Muscle of leg (tissue), 11 donors: ENCODE results near the gene HS3ST5. TPM values are rescaled to one million over a fixed set of nuclear protein-coding genes. Genes with fewer than 3 reads are reported as not detected.

Experiments
- DNase-seq: peaks from one replicate; pipeline ENCODE4 v3.0.0; 2013
- H3K27ac ChIP-seq: one replicate; pipeline ENCODE4 v1.5.1; 2013; ENCODE audit warnings: mild to moderate bottlenecking, low read length, control low read depth
- H3K27me3 ChIP-seq: one replicate; pipeline ENCODE4 v1.6.1; 2013; ENCODE audit warnings: low read length; ENCODE audit not compliant: control insufficient read depth, insufficient read depth
- H3K36me3 ChIP-seq: one replicate; pipeline ENCODE4 v1.6.1; 2013; ENCODE audit warnings: low read length; ENCODE audit not compliant: control insufficient read depth, insufficient read depth
- H3K4me1 ChIP-seq: one replicate; pipeline ENCODE4 v1.6.1; 2013; ENCODE audit warnings: low read length; ENCODE audit not compliant: control insufficient read depth, insufficient read depth
- H3K4me3 ChIP-seq: one replicate; pipeline ENCODE4 v1.5.1; 2013; ENCODE audit warnings: low read length, control low read depth
- H3K9me3 ChIP-seq: replicated peaks from 2 replicates; pipeline ENCODE4 v1.6.1; 2013; ENCODE audit warnings: low read depth, low read length; ENCODE audit not compliant: control insufficient read depth
- WGBS: methylation state at CpG from one replicate; pipeline ENCODE4 v1.1.5; 2013; ENCODE audit warnings: missing lambda C conversion rate; ENCODE audit not compliant: insufficient coverage; 5-methylcytosine and 5-hydroxymethylcytosine counted together
- polyA plus RNA-seq, 8 donors: library from polyadenylated mRNA; unstranded; fragments of 120-200 nt; gene quantifications; one replicate each; pipeline versions ENCODE4 v1.2.1 to v1.2.3, GENCODE V29; 2013; ENCODE audit warnings: inconsistent platforms in 1 of 8, low replicate concordance in 1 of 8; ENCODE audit not compliant: insufficient read length in 8 of 8, insufficient read depth in 1 of 8
- total RNA-seq: library from RNA; stranded (reverse); fragments of 120-200 nt; gene quantifications from one replicate; pipeline ENCODE4 v1.2.4, GENCODE V29; 2013

HS3ST5 gene
- total and polyA plus RNA-seq, 9 donors: 0.22 to 1.0 (median 0.64) TPM

DNA sequence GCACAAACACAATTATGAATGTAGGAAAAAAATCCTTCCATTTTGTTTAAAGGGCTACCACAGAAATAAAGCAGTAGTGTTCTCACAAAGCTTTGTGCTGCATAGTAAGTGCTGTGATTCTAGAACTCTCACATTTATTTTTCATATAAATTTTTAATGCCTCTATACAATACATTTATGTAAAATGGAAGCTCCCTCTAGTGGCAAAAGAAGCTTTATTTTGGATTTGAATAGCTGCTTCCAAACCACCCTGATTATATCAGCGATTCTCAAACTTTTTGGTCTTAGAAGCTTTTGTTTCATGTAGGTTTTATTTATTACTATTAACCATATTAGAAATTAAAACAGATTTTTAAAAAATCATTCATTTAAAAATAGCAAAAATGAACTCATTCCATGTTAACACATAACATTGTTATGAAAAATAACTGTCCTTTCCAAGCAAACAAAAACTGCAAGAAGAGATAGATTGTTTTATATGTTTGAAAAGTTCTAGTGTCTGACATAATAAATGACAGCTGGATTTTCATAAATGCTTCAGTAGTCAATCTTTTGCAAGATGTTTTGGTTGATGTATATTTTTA, 38.4 kb downstream of the HS3ST5 start:
- no peaks in the 10 kb centered on the region for H3K9me3 ChIP-seq
- no CpG with 5 or more reads among the region's 1 CpG for WGBS
- H3K27me3 ChIP-seq: no peaks in the 10 kb centered on the region
- no peak overlapping the region for H3K4me3 ChIP-seq
- no peaks in the 10 kb centered on the region for H3K36me3 ChIP-seq
- H3K27ac ChIP-seq: no peak overlapping the region
- H3K4me1 ChIP-seq: no peaks in the 10 kb centered on the region
- DNase-seq: peak; percentile 69

DNA sequence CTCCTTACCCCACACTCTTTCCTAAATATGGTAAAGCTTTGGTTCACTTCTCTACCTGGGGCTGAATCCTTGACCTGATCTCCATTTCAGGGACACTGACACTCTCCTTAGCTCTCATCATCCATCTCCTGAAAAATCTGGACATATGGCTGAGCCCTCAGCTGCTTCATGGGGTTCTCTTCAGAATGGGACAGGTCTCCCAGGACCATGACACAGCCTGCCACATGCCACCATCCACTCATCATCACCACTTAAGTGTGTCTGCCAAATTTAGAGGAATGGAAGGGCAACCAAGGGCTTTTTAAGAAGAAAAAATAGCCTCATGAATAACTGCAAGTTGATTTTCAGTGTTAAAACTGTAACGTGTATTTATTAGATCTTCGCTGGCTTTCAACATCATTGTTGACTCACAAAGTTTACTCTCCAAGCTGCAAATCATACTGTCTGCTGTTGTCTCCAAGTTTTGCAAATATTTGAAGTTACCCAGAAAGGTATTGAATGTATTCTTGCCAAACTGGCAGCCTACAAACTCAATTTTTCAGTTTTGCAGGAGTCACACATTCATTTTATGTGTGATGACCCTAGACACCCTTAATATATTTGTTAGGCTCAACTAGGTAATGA, 41.1 kb downstream of the HS3ST5 start:
- DNase-seq: no peak
- Histone ChIP-seq H3K4me1 (no peaks in the 10 kb centered on the region), H3K27ac (no peak overlapping the region), H3K27me3 (no peaks in the 10 kb centered on the region), H3K36me3 (no peaks in the 10 kb centered on the region), H3K9me3 (no peaks in the 10 kb centered on the region), H3K4me3 (no peak overlapping the region)
- WGBS: no CpG with 5 or more reads among the region's 2 CpGs

DNA sequence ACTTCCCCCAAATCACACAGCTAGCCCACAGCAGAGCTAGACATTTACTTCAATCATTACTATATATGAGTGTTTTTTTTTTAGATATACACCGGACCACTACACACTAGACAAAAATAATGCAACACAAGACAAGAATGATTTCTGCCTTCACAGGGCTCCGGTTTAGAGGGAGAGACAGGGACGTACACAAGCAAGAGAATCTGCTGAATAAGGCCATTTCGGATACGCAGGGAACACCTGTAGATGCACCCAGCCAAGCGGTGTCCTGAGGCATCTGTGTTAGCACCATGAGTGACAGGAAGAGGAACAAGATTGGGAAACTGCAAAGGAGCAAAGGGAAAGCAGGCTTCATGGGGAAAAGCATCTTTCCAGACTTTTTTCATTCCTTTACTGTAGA, 45.7 kb downstream of the HS3ST5 start:
- WGBS: 87% methylated on average over 5 of the region's 6 CpGs
- H3K36me3 ChIP-seq: no peaks in the 10 kb centered on the region
- H3K4me3 ChIP-seq: no peak overlapping the region
- H3K27ac ChIP-seq: no peak overlapping the region
- no peaks in the 10 kb centered on the region for H3K27me3 ChIP-seq
- H3K9me3 ChIP-seq: no peaks in the 10 kb centered on the region
- H3K4me1 ChIP-seq: no peaks in the 10 kb centered on the region
- no peak for DNase-seq

DNA sequence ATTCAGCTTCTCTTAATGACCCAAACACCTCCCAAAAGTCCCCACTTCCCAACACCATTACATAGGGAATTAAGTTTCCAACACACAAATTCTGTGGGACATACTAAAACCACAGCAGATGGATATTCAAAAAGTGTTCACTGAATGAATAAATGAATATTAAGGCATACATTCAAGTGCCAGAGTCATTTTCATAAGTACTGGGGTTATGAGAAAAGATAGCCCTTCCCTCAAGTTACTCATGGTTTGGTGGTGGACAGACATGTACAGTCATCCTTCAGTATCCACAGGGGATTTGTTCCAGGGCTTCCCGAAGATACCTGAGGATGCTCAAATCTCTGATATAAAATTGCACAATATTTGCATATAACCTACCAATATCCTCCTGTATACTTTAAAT, 50.4 kb downstream of the HS3ST5 start:
- Histone ChIP-seq H3K27ac (no peak overlapping the region), H3K4me1 (no peaks in the 10 kb centered on the region), H3K9me3 (no peaks in the 10 kb centered on the region), H3K36me3 (no peaks in the 10 kb centered on the region), H3K27me3 (no peaks in the 10 kb centered on the region), H3K4me3 (no peak overlapping the region)
- DNase-seq: no peak
- no CpG with 5 or more reads among the region's 1 CpG for WGBS

DNA sequence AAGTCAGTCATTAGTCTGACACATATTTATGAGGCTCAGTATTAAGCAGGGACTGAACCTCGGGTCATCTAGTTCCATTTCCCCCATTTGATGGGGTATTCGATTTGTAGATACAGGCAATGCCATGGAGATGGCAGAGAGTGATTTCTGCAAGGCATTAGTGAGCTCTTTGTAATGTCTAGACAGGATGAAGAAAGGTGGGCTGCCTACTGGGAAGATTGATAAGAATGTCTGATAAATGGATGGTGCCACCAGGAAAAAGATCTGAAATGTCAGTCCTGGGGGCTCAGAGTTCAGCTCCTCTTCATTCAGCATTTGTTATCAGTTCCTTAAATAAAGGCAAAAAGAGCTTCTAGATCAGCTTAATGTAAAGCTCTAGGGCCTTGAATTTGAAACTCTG, 51.4 kb downstream of the HS3ST5 start:
- no peak overlapping the region for H3K4me3 ChIP-seq
- no peaks in the 10 kb centered on the region for H3K9me3 ChIP-seq
- H3K36me3 ChIP-seq: no peaks in the 10 kb centered on the region
- DNase-seq: no peak
- no peak overlapping the region for H3K27ac ChIP-seq
- no peaks in the 10 kb centered on the region for H3K4me1 ChIP-seq
- no peaks in the 10 kb centered on the region for H3K27me3 ChIP-seq
- 83% methylated on average over 2 of the region's 2 CpGs for WGBS

DNA sequence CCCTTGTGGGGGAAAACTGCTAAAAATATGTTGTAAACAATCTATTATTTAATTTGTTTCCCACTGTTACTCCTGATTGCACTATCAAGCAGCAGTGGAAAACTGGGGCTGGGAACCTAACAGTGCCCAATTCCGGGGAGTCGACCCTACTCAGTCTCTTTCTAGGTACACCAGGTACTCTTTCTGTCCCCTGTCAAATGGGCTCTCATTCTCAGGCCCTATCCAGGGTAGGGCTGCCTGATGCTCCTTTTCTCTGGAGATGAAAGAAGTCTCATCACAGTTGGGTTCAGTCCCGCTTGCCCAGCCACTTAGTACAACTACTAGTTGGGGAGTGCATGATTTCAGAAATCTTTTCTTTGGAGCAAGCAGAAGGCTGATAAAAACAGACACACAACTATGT, 52.0 kb downstream of the HS3ST5 start:
- Histone ChIP-seq H3K36me3 (no peaks in the 10 kb centered on the region), H3K27ac (no peak overlapping the region), H3K4me1 (no peaks in the 10 kb centered on the region), H3K4me3 (no peak overlapping the region), H3K9me3 (no peaks in the 10 kb centered on the region), H3K27me3 (no peaks in the 10 kb centered on the region)
- 100% methylated on average over 2 of the region's 3 CpGs for WGBS
- no peak for DNase-seq

DNA sequence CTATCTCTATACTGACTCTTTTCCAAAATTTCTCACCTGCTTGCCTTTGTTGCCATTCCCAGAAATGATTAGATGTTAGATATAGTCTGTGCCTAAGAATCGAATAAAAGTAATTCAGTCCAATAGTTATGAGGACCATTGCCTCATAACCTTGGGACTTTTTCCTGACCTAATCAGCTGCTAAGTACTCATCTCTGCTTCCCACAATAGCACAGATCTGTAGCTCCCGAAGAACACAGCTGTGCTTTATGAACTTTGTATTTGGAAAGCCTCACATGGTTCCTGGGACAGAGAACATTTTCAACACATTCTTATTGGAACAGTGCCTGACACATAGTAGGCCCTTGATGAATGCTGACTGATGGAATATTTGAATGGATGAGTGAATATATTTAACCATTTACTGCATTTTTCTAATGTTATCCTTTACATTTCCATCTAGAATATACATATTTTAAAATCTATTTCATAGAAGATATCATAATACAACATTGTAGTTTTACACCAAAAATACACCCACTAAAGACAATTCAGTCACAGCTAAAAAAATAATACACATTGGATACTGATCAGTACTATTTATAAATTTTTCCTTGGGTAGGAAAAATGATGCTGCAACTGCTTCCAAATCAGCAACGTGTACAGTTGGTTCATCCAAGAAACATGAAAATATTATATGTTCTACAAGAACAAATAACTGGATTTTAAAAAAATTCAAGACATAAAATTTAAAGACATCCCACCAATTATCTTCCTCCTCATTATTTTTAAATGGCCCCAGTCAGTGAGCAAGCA, 53.9 kb downstream of the HS3ST5 start:
- no CpG with 5 or more reads among the region's 3 CpGs for WGBS
- no peaks in the 10 kb centered on the region for H3K27me3 ChIP-seq
- no peaks in the 10 kb centered on the region for H3K4me1 ChIP-seq
- DNase-seq: peak; percentile 83
- H3K27ac ChIP-seq: peak overlapping the region; percentile 44
- no peaks in the 10 kb centered on the region for H3K9me3 ChIP-seq
- no peaks in the 10 kb centered on the region for H3K36me3 ChIP-seq
- H3K4me3 ChIP-seq: no peak overlapping the region

DNA sequence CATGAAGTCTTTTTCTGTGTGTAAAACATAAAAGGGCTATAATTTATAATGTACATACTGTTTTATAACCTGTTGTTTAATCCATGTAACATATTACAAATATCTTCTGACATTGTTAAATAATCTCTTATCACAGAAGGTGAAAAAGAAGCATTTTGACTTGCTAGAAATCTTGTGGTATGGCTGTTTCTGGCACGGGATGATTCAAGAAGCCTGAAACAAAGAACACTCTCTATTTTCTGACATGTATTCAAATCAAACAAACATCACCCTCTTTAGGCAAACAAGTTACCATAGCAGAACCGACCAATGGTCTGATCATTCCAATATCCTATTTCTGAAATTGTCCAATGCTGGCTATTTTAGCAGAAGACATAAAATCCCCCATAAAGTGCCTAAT, 55.4 kb downstream of the HS3ST5 start:
- no peak for DNase-seq
- no peaks in the 10 kb centered on the region for H3K36me3 ChIP-seq
- no peaks in the 10 kb centered on the region for H3K9me3 ChIP-seq
- peaks cover under 1% of the 10 kb centered on the region for H3K4me1 ChIP-seq
- H3K4me3 ChIP-seq: no peak overlapping the region
- no CpG with 5 or more reads among the region's 2 CpGs for WGBS
- H3K27ac ChIP-seq: no peak overlapping the region
- no peaks in the 10 kb centered on the region for H3K27me3 ChIP-seq

DNA sequence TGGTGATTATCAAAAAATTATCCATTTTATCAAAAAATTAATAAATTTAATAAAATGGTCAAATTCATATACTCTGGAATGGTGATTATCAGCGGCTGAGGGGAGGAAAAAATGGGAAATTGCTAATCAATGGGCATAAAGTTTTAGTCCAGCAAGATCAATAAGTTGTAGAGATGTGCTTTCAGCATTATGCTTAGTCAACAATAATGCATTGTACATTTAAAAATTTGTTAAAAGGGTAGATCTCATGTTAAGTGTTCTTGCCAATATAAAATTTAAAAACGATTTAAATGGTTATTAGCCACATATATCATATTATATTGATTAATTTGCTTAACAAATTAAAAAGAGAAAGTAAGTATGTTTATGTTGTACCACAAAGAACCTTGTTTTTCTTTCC, 56.6 kb downstream of the HS3ST5 start:
- Histone ChIP-seq H3K9me3 (no peaks in the 10 kb centered on the region), H3K27me3 (no peaks in the 10 kb centered on the region), H3K4me3 (no peak overlapping the region), H3K36me3 (no peaks in the 10 kb centered on the region), H3K4me1 (peaks cover 3% of the 10 kb centered on the region), H3K27ac (no peak overlapping the region)
- WGBS: no CpG with 5 or more reads among the region's 2 CpGs
- no peak for DNase-seq

DNA sequence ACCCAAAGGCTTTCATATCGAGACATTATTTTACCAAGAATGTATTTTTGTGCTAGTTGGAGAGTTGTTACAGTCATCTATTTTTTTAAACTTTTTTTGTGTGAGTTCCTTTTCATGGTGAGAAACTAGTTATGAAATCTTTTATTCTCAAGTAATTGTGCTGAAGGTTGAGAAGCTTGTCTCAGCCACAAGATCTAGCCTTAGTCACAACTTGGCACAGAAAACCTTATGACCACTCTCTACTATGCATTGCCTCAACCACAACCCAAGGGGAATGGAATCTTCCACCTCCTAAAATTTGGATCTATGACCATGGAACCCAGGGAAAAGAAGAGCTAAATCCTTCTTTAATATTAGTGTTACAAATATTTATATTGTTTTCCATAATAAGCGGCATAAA, 58.5 kb downstream of the HS3ST5 start:
- H3K36me3 ChIP-seq: no peaks in the 10 kb centered on the region
- no CpG with 5 or more reads among the region's 2 CpGs for WGBS

More for the DNA sequence above, 58.5 kb downstream of the HS3ST5 start:
- no peaks in the 10 kb centered on the region for H3K27me3 ChIP-seq
- H3K4me1 ChIP-seq: peaks cover 3% of the 10 kb centered on the region
- no peak overlapping the region for H3K27ac ChIP-seq
- no peak for DNase-seq
- no peak overlapping the region for H3K4me3 ChIP-seq
- H3K9me3 ChIP-seq: no peaks in the 10 kb centered on the region
